LNCaP clone FGC (cell line): Measurements from ENCODE around the gene FAM50B.

Experiments
- DNase-seq: peaks from one replicate; pipeline ENCODE4 v3.0.0-alpha.2; 2011; ENCODE audit warnings: low read depth
- H3K4me3 ChIP-seq: 2 replicates; pipeline ENCODE4 v1.5.1; 2011; ENCODE audit warnings: mild to moderate bottlenecking, low read depth, low read length, control low read depth
- CTCF ChIP-seq: IDR thresholded peaks from 2 replicates; pipeline ENCODE4 v1.5.1; 2012; ENCODE audit warnings: mild to moderate bottlenecking; ENCODE audit not compliant: control insufficient read depth, insufficient read depth; ENCODE audit errors: extremely low read depth

The FAM50B gene

GRCh38 chr6:3879194-3879952 lies 30.2 kb downstream of the FAM50B start:
- DNase-seq: no peak
- no peak overlapping the region for H3K4me3 ChIP-seq
- no peak for TF ChIP-seq CTCF

GRCh38 chr6:3881711-3882421 lies 32.7 kb downstream of the FAM50B start:
- TF ChIP-seq CTCF: no peak

GRCh38 chr6:3882431-3882830 lies 33.3 kb downstream of the FAM50B start:
- no peak for TF ChIP-seq CTCF
- no peak overlapping the region for H3K4me3 ChIP-seq
- no peak for DNase-seq

More at GRCh38 chr6:3881711-3882421, 32.7 kb downstream of the FAM50B start:
- no peak for DNase-seq
- H3K4me3 ChIP-seq: no peak overlapping the region

GRCh38 chr6:3882866-3883265 lies 33.7 kb downstream of the FAM50B start:
- DNase-seq: no peak
- no peak for TF ChIP-seq CTCF
- no peak overlapping the region for H3K4me3 ChIP-seq

GRCh38 chr6:3884007-3884745 lies 35.0 kb downstream of the FAM50B start:
- TF ChIP-seq CTCF: no peak
- no peak for DNase-seq
- H3K4me3 ChIP-seq: no peak overlapping the region

GRCh38 chr6:3885262-3886036 lies 36.3 kb downstream of the FAM50B start:
- no peak for DNase-seq
- TF ChIP-seq CTCF: peak; percentile 13; the same call in 1 of the 2 replicates
- no peak overlapping the region for H3K4me3 ChIP-seq
